Adipocyte (in vitro differentiated cells): ENCODE results near the gene MSANTD1.

Source experiments
- DNase-seq: peaks from one replicate; pipeline ENCODE4 v3.0.0-alpha.2; 2015; ENCODE audit warnings: low read depth
- H3K27me3 ChIP-seq: replicated peaks from 2 replicates; pipeline ENCODE4 v1.7.0; 2013; ENCODE audit warnings: mild to moderate bottlenecking, low read length, moderate library complexity; ENCODE audit not compliant: control insufficient read depth, insufficient read depth
- H3K36me3 ChIP-seq: 2 replicates; pipeline ENCODE4 v1.7.0; 2013; ENCODE audit warnings: low read length, mild to moderate bottlenecking, moderate library complexity; ENCODE audit not compliant: control insufficient read depth, insufficient read depth, severe bottlenecking
- H3K4me1 ChIP-seq: 2 replicates; pipeline ENCODE4 v1.7.0; 2013; ENCODE audit warnings: mild to moderate bottlenecking, low read length, moderate library complexity; ENCODE audit not compliant: control insufficient read depth, insufficient read depth
- H3K4me3 ChIP-seq: 2 replicates; pipeline ENCODE4 v1.7.0; 2013; ENCODE audit warnings: mild to moderate bottlenecking, low read length, moderate library complexity
- H3K9ac ChIP-seq: 2 replicates; pipeline ENCODE4 v1.7.0; 2013; ENCODE audit warnings: mild to moderate bottlenecking, low read length, moderate library complexity
- H3K9me3 ChIP-seq: 2 replicates; pipeline ENCODE4 v1.7.0; 2013; ENCODE audit warnings: mild to moderate bottlenecking, low read length, moderate library complexity; ENCODE audit not compliant: control insufficient read depth

MSANTD1 gene

DNA sequence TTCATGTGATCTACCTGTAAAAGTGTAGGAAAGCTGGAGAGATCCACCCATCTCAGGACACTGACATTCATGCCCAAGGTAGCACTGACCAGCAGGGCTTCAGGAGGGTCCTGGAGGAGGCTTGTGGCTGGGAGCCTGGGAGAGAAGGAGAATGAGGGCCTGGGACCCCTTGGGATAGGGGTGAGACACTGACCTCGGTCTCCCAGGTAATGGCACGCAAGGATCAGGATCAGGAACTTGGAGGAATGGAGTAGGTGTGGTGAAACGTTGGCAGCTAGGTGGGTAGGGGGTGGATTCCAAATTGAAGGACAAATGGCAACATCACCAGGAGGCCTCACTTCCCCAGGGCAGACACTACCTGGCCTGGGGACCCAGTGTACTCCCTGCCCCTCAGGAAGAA, 31.5 kb downstream of the MSANTD1 start:
- peaks cover 5% of the 10 kb centered on the region for H3K9me3 ChIP-seq
- no peak overlapping the region for H3K9ac ChIP-seq
- no peak overlapping the region for H3K4me3 ChIP-seq
- H3K36me3 ChIP-seq = no peaks in the 10 kb centered on the region
- DNase-seq = no peak
- no peaks in the 10 kb centered on the region for H3K4me1 ChIP-seq
- peaks cover 9% of the 10 kb centered on the region for H3K27me3 ChIP-seq

DNA sequence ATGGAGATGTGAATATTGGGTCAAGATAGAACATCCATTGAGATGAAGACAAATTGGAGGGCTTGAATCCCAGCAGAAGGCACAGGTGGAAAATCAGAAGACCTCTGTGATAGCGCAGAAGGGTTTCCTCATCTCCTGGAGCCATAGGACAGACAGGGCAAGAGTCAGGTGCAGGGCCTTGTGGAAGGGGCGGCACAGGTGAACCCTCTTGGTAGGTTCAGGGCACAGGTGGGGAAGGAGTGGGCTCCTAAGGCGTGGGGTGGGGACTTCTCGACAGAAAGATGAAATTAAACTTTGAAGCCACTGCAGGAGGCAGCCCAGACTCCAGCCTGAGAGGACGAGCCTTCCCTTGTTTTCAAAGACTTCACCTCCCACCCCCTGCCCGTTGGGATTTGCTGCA, 34.5 kb downstream of the MSANTD1 start:
- Histone ChIP-seq H3K36me3 (no peaks in the 10 kb centered on the region), H3K4me3 (no peak overlapping the region), H3K27me3 (peaks cover 37% of the 10 kb centered on the region), H3K9ac (no peak overlapping the region), H3K9me3 (peaks cover 5% of the 10 kb centered on the region), H3K4me1 (peaks cover 18% of the 10 kb centered on the region)
- no peak for DNase-seq

DNA sequence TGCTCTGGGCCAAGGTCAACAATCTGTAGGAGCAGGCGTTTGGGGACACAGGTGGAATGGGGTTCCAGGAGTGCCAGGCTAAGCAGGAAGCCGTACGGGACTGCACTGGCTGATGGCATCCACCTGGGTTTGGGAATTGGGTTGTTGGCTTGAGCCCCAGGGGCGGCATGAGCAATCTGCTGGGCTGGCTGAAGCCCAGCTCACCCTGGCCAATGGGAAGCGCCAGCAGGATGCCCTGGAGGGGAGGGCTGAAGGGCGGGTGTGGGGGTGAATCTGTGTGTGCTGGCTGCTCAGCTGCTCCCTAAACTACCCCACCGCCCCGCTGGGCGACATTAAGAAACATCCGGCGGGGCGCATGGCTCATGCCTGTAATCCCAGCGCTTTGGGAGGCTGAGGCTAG, 35.0 kb downstream of the MSANTD1 start:
- Histone ChIP-seq H3K9ac (no peak overlapping the region), H3K36me3 (no peaks in the 10 kb centered on the region), H3K4me1 (peaks cover 18% of the 10 kb centered on the region), H3K27me3 (peaks cover 41% of the 10 kb centered on the region), H3K9me3 (peaks cover 5% of the 10 kb centered on the region), H3K4me3 (no peak overlapping the region)
- DNase-seq = no peak

DNA sequence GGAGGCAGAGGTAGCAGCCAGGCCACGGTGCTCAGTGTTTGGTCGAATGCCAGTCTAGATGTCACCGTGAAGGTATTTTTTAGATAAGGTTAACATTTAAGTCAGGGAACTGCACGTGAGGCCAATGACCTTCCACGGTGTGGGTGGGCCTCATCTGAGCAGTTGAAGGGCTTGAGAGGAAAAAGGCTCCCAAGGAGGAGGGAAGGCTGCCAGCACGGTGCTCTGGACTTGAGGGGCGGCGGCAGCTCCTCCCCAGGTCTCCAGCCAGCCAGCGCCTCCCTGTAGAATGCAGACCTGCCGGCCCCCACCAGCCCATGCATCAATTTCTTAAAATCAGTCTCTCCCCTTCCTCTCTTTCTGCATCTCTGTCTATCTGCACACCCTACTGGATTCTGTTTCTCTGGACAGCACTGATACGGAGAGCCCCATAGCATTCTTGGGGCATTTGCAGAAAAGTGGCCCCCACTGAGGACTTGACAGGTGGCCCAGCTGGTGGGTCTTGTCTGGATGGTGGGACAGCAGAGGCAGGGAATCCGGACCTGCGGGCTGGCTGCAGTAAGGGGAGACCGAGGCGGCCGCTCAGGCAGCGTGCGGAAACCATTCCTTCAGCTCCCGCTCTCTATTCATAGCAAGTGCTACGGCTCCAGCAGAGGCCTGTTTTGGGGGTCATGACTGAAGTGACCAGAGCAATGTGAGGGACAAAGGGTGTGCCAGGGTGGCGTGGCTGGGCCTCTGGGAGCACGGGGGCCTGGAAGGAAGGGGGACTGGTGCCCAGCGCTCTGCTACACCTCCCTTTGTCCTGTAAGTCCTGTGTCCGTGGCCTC, 36.0 kb downstream of the MSANTD1 start:
- H3K4me3 ChIP-seq = no peak overlapping the region
- H3K9me3 ChIP-seq = peaks cover 5% of the 10 kb centered on the region
- peaks cover 44% of the 10 kb centered on the region for H3K27me3 ChIP-seq
- no peak for DNase-seq
- no peaks in the 10 kb centered on the region for H3K36me3 ChIP-seq
- H3K9ac ChIP-seq = no peak overlapping the region
- peaks cover 18% of the 10 kb centered on the region for H3K4me1 ChIP-seq

DNA sequence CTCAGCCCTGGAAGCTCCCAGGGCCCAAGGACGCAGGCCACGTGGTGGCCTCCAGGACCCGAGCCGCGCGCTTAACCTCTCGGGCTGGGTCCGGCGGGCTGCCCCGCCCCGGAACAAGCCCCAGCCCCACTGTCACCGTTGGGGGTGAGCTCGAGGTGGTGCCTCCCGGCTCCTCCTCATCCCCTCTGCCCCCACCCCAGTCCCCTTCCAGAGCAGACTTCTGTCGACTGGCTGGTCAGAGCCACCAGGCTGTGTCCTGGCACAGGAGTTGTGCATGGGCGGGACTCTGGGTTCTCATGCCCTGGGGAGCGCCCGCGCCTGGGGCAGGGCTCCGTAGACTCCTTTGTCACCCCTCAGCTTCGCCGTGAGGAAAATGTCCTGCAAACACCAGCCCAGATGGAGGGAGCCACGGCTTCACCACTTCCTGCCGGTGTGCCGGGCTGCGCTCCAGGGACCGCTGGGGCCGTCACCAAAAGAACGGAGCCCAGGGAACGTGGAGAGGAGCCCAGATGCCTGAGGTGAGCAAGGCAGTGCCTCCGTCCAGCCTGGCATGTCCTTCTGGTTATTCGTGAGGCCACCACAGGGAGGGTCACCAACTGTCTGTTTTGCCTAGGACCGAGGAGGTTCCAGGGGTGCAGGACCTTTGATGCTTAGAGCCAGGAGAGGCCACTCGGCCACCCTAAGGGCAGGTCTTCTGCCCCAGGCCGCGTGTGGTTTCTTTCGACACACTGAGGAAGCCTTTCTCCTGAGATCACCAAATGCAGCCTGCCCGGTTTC, 36.8 kb downstream of the MSANTD1 start:
- peaks cover 18% of the 10 kb centered on the region for H3K4me1 ChIP-seq
- H3K36me3 ChIP-seq = no peaks in the 10 kb centered on the region
- H3K9ac ChIP-seq = peak overlapping the region; percentile 56
- peaks cover 44% of the 10 kb centered on the region for H3K27me3 ChIP-seq
- no peak overlapping the region for H3K4me3 ChIP-seq
- peak; percentile 87 for DNase-seq
- peaks cover 5% of the 10 kb centered on the region for H3K9me3 ChIP-seq

DNA sequence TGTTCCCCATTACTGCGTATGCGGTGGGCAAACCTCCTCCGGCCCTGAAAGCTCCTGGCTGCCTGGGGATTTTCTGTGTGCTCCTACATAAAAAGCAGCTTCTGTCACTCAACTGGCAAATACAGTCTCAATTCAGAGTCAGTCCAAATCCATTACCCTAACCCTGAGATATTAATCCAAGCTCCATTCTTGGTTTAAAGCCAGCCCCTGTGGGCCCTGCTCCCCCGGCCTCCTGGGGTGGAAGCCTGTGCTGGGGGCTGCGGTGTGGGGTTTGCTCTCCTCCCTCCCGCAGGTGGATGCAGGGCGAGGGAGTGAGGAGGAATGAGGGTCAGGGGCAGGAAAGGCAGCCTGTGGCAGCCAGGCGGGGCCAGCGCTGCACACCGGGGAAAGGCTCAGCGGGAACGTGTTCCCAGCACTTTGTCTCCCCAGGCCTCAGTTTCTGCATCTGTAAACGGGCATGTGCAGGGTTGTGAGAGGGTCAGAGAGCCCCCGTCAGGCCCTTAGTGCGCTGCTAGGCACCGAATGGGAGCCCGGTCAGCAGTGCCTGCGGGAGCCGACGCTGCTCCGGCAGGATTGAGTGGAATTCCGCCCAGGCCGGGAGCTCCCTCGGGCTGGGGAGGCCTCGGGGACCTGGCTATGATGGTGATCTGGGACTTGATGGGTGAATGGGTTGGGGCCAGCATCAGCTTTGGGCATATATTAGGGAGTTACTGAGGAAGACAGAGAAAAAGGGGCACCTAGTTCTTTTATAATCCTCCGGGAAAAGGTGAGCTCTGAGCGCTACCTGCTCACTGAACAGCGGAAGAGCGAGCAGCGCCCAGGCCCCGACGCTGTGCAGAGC, 37.6 kb downstream of the MSANTD1 start:
- H3K4me1 ChIP-seq = peaks cover 21% of the 10 kb centered on the region
- DNase-seq = no peak
- no peaks in the 10 kb centered on the region for H3K36me3 ChIP-seq
- peak overlapping the region; percentile 56 for H3K9ac ChIP-seq
- H3K4me3 ChIP-seq = no peak overlapping the region
- H3K9me3 ChIP-seq = peaks cover 4% of the 10 kb centered on the region
- peaks cover 44% of the 10 kb centered on the region for H3K27me3 ChIP-seq

DNA sequence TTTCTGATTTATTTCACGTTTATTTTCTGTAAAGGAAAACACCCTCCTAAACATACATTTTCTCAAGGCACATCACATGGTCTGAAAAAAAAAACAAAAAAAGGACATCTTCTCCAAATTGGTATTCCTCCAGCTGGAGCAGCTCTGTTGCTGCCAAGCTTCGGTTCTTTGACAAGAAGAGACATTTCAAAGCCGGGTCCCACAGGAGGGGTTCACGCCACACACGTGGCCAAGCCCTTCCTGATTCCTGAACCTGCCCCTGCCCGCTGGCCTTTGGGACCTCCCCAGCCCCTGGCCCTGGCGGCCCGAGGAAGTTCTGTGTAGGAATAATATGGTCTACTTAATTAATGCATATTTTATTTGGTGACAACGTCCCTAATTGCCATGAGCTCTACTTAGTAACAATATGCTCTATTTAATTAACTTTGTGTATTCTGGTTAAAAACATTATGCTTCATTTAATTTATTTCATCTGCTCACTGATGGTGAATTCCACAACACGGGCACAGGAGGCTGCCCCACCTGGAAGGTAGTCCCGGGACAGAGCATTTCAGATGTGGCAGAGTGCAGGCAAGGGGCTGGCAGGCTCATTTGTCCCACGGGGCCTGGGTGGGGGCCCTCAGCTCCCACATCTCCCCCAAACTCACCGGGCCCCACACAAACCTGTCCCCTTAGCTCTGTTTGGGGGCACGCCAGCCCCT, 38.5 kb downstream of the MSANTD1 start:
- Histone ChIP-seq H3K4me3 (no peak overlapping the region), H3K36me3 (no peaks in the 10 kb centered on the region), H3K27me3 (peaks cover 44% of the 10 kb centered on the region), H3K9me3 (no peaks in the 10 kb centered on the region), H3K9ac (no peak overlapping the region), H3K4me1 (peaks cover 24% of the 10 kb centered on the region)
- no peak for DNase-seq

DNA sequence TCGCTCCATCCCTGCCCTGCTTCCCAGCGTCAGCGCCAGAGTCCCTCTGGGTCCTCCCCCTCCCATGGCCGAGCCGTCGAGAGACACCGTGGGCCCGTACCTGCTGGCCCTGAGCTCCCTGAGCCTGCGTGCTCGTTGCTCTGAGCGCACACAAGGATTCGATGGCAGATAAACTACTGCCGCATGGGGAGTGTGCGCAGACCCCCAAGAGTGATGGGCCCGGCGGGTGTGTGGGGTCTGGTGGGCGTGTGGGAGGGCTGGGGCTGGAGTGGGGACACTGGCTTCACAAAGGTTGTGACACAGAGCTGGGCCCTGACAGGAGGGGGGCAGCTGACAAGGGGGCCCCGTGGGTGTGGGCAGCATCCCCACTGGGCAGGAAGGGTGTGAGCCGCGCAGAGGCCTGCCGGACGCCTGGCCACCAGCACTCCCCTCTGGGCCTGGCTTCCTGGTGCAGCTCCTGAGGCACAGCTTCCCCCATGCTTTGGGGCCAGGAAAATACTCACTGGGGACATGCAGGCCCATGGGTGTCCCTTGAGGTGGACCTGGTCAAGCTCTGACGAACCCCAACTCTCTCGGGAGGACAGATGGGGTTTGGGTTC, 39.1 kb downstream of the MSANTD1 start:
- DNase-seq = no peak
- Histone ChIP-seq H3K9ac (no peak overlapping the region), H3K4me1 (peaks cover 24% of the 10 kb centered on the region), H3K36me3 (no peaks in the 10 kb centered on the region), H3K9me3 (no peaks in the 10 kb centered on the region), H3K27me3 (peaks cover 42% of the 10 kb centered on the region), H3K4me3 (no peak overlapping the region)

DNA sequence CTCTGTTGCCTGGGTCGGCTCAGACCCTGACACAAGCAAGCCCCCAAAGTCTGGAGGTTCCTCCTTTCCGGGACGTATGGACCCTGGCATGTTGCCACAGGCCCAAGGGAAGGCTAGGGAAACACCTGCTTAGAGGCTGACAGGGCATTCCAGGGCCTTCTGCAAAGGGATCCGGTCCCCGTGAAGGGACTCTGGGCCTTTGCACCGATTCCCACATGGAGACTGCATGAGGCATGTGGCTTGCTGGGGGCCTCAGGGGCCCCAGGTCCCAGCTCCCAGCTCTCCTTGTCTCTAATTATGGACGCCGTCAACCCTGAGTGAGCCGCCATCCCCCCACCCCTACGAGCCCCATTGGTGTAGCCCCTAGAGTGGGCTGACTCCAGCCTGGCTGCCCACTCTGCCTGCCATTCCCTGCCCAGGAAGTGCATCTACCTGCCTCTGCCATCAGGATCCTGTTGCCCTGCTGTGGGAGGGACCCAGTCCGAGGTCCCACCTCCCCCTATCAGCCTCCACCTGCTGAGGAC, 39.7 kb downstream of the MSANTD1 start:
- no peak overlapping the region for H3K4me3 ChIP-seq
- peaks cover 37% of the 10 kb centered on the region for H3K27me3 ChIP-seq
- no peak overlapping the region for H3K9ac ChIP-seq
- DNase-seq = no peak
- no peaks in the 10 kb centered on the region for H3K9me3 ChIP-seq
- peaks cover 24% of the 10 kb centered on the region for H3K4me1 ChIP-seq
- no peaks in the 10 kb centered on the region for H3K36me3 ChIP-seq

DNA sequence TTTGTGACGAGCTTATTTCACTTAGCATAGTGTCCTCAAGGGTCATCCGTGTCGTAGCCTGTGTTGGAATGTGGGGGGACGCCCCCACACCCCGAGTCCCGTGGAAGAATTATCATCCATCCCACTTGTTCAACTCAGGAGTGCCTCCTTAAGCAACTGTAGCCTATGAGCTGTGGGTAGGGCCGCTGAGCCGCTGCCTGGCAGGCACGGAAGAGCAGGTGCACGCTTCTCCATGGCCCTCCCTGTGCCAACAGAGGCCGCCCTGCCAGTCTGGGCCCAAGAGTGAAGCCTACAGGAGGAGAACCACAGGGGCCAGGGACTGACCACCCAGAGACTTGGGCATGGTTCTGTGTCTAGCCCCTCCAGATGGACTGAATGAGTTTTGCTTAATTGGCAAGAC, 41.5 kb downstream of the MSANTD1 start:
- Histone ChIP-seq H3K36me3 (no peaks in the 10 kb centered on the region), H3K4me3 (no peak overlapping the region), H3K4me1 (peaks cover 30% of the 10 kb centered on the region), H3K9ac (no peak overlapping the region), H3K27me3 (peaks cover 34% of the 10 kb centered on the region), H3K9me3 (no peaks in the 10 kb centered on the region)
- DNase-seq = no peak
